HepG2 (cell line): Measurements from ENCODE around the gene MAGEB17. TPM values are rescaled to one million over a fixed set of nuclear protein-coding genes. Genes with fewer than 3 reads are reported as not detected.

Experiments
- ATAC-seq: fragments of 200-7000 bp; cut with Tn5 transposase; 3 replicates; pipeline ENCODE4 v1.9.1; 2020; ENCODE audit warnings: mild to moderate bottlenecking, moderate library complexity
- BruUV-seq: library from RNA; stranded (reverse); fragments of 400-500 nt; replicated peaks from 2 replicates; lab custom pipeline; 2021; lab: Mats Ljungman, UMichigan
- CTCF ChIA-PET: fragments of 300-600 bp; formaldehyde crosslinking; extraction: SDS; loops from one replicate; lab custom pipeline; 2021; ENCODE audit warnings: low total read pairs, inconsistent platforms, low intra/inter-chr PET ratio; lab: Yijun Ruan, JAX
- POLR2A ChIA-PET: fragments of 350-600 bp; sonication (Branson Sonifier 250); formaldehyde crosslinking; loops from one replicate; lab custom pipeline; 2020; ENCODE audit warnings: antibody characterized with exemption, inconsistent platforms; lab: Yijun Ruan, JAX
- DNase-seq: peaks from one replicate; pipeline ENCODE4 v3.0.0-alpha.2; 2015; ENCODE audit warnings: low spot score
- FAIRE-seq: peaks from 3 replicates; lab custom pipeline; 2011; peaks lifted over from hg19 to GRCh38; lab: Jason Lieb, UNC
- H2AFZ ChIP-seq: one replicate; pipeline ENCODE4 v1.6.1; 2011; ENCODE audit warnings: low read length, inconsistent platforms
- H3K27ac ChIP-seq: fragments of 300-600 bp; 3 replicates; pipeline ENCODE4 v1.8.0; 2011; ENCODE audit warnings: mixed run types, mild to moderate bottlenecking, mixed read lengths, low read length, inconsistent platforms; ENCODE audit not compliant: insufficient read depth; ENCODE audit errors: extremely low read length
- H3K27me3 ChIP-seq, 2 experiments: fragments of 200-600 bp in 1 of 2; 2 replicates in 1 of 2; 3 replicates in 1 of 2; pipeline versions ENCODE4 v1.6.0 to v1.8.0; 2011; ENCODE audit warnings: low read length in 2 of 2, mild to moderate bottlenecking in 2 of 2, moderate library complexity in 2 of 2, inconsistent platforms in 1 of 2; ENCODE audit not compliant: insufficient read depth in 2 of 2, control insufficient read depth in 1 of 2
- H3K36me3 ChIP-seq, 2 experiments: fragments of 200-600 bp in 1 of 2; replicated peaks in 1 of 2; 2 replicates in 1 of 2; 3 replicates in 1 of 2; pipeline versions ENCODE4 v1.5.1 to v1.8.0; 2011; ENCODE audit warnings: low read length in 2 of 2, inconsistent platforms in 1 of 2; ENCODE audit not compliant: insufficient read depth in 2 of 2, control insufficient read depth in 1 of 2
- H3K4me1 ChIP-seq: 2 replicates; pipeline ENCODE4 v1.5.1; 2012; ENCODE audit warnings: low read length, inconsistent platforms; ENCODE audit not compliant: insufficient read depth
- H3K4me2 ChIP-seq: 2 replicates; pipeline ENCODE4 v1.6.0; 2011; ENCODE audit warnings: low read depth, low read length, inconsistent platforms
- H3K4me3 ChIP-seq, 3 experiments: fragments of 200-600 bp in 1 of 3; sonication (generic), shearing (Covaris generic) in 1 of 3; replicated peaks in 1 of 3; 2 replicates each; pipeline ENCODE4 v1.5.1; 2011 to 2016; ENCODE audit warnings: low read length in 3 of 3, inconsistent platforms in 2 of 3, low read depth in 2 of 3, mild to moderate bottlenecking in 2 of 3, control low read depth in 1 of 3, mixed read lengths in 1 of 3; ENCODE audit not compliant: insufficient read depth in 1 of 3
- H3K79me2 ChIP-seq: one replicate; pipeline ENCODE4 v1.6.1; 2011; ENCODE audit warnings: low read length, inconsistent platforms; ENCODE audit not compliant: insufficient read depth
- H3K9ac ChIP-seq: 2 replicates; pipeline ENCODE4 v1.6.0; 2011; ENCODE audit warnings: mild to moderate bottlenecking, low read depth, low read length, inconsistent platforms; ENCODE audit not compliant: insufficient read depth
- H3K9me3 ChIP-seq: 2 replicates; pipeline ENCODE4 v1.5.1; 2012; ENCODE audit warnings: mild to moderate bottlenecking, low read length
- H4K20me1 ChIP-seq: 2 replicates; pipeline ENCODE4 v1.6.0; 2011; ENCODE audit warnings: inconsistent platforms, mild to moderate bottlenecking, low read length, moderate library complexity; ENCODE audit not compliant: insufficient read depth
- ARID2 ChIP-seq: sonication (generic); formaldehyde crosslinking; IDR thresholded peaks from 2 replicates; pipeline ENCODE4 v1.8.1; 2022; ENCODE audit warnings: mild to moderate bottlenecking, missing genetic modification reagents, borderline replicate concordance
- BORCS8-MEF2B ChIP-seq: sonication (generic); formaldehyde crosslinking; IDR thresholded peaks from 2 replicates; pipeline ENCODE4 v1.8.0; 2022; ENCODE audit warnings: mild to moderate bottlenecking, missing genetic modification reagents
- BRCA1 ChIP-seq: sonication (generic); formaldehyde crosslinking; IDR thresholded peaks from 2 replicates; pipeline ENCODE4 v1.4.0; 2020; ENCODE audit warnings: missing genetic modification reagents
- EEA1 ChIP-seq: sonication (generic); formaldehyde crosslinking; IDR thresholded peaks from 2 replicates; pipeline ENCODE4 v1.5.1; 2020; ENCODE audit warnings: mild to moderate bottlenecking, missing genetic modification reagents, borderline replicate concordance
- ELF1 ChIP-seq: sonication (generic); formaldehyde crosslinking; IDR thresholded peaks from 2 replicates; pipeline ENCODE4 v1.4.0; 2020; ENCODE audit warnings: missing genetic modification reagents
- GZF1 ChIP-seq: sonication (generic); formaldehyde crosslinking; IDR thresholded peaks from 2 replicates; pipeline ENCODE4 v1.5.1; 2020; ENCODE audit warnings: mild to moderate bottlenecking, missing genetic modification reagents
- HNRNPK ChIP-seq: fragments of 200-400 bp; formaldehyde crosslinking; IDR thresholded peaks from 2 replicates; pipeline ENCODE4 v1.6.1; 2018; ENCODE audit warnings: low read length, low read depth, moderate library complexity, mild to moderate bottlenecking; ENCODE audit not compliant: poor library complexity, severe bottlenecking
- NONO ChIP-seq, 2 experiments: fragments of 450-650 bp in 1 of 2; sonication (generic) in 1 of 2; formaldehyde crosslinking in 1 of 2; IDR thresholded peaks in 1 of 2; conservative IDR thresholded peaks in 1 of 2; 2 replicates each; pipeline versions ENCODE4 v1.6.1 to v1.8.0; 2017 to 2022; ENCODE audit warnings: mild to moderate bottlenecking in 1 of 2, missing genetic modification reagents in 1 of 2, moderate library complexity in 1 of 2
- PRMT3 ChIP-seq: sonication (generic); formaldehyde crosslinking; IDR thresholded peaks from 2 replicates; pipeline ENCODE4 v1.8.1; 2022; ENCODE audit warnings: low read depth, mild to moderate bottlenecking, moderate library complexity, missing genetic modification reagents, borderline replicate concordance
- TSC22D2 ChIP-seq: sonication (generic); formaldehyde crosslinking; IDR thresholded peaks from 2 replicates; pipeline ENCODE4 v1.5.1; 2020; ENCODE audit warnings: missing genetic modification reagents, mild to moderate bottlenecking, borderline replicate concordance
- ZNF138 ChIP-seq: sonication (generic); formaldehyde crosslinking; IDR thresholded peaks from 2 replicates; pipeline ENCODE4 v1.5.0; 2020; ENCODE audit warnings: mild to moderate bottlenecking, low read depth, missing genetic modification reagents
- ZNF333 ChIP-seq: sonication (generic); formaldehyde crosslinking; IDR thresholded peaks from 2 replicates; pipeline ENCODE4 v1.4.0; 2020; ENCODE audit warnings: mild to moderate bottlenecking, missing genetic modification reagents, borderline replicate concordance
- ZNF567 ChIP-seq: sonication (generic); formaldehyde crosslinking; IDR thresholded peaks from 2 replicates; pipeline ENCODE4 v1.8.1; 2023; ENCODE audit warnings: mild to moderate bottlenecking, missing genetic modification reagents, borderline replicate concordance
- WGBS: methylation state at CpG from one replicate; pipeline ENCODE4 v1.1.6; 2017; ENCODE audit warnings: low lambda C conversion rate; 5-methylcytosine and 5-hydroxymethylcytosine counted together
- in situ Hi-C: cut with HindIII; loops from 2 replicates; pipeline ENCODE4 v1.10.0; 2017; ENCODE audit warnings: low pct_unique_long_range_greater_than_20kb; ENCODE audit not compliant: extremely low pct_ligation_motif_present
- intact Hi-C: fragments of 100-400 bp; cut with micrococcal nuclease; formaldehyde crosslinking; loops from one replicate; pipeline ENCODE4 v1.10.0; 2022; ENCODE audit not compliant: unreplicated experiment
- polyA plus RNA-seq, 8 experiments: library from polyadenylated mRNA; depleted of rRNA in 3 of 8; stranded (reverse) in 7 of 8; unstranded in 1 of 8; fragments of >200 nt; fragmentation: Illumina TruSeq in 4 of 8; extraction: Trizol in 4 of 8; gene quantifications; 2 replicates each; pipeline versions ENCODE4 v1.2.1 to v1.2.3, GENCODE V29; 2011 to 2016; ENCODE audit warnings: low read depth in 4 of 8, missing spikeins in 1 of 8, mixed read lengths in 1 of 8; ENCODE audit not compliant: insufficient read depth in 1 of 8
- total RNA-seq, 5 experiments: library from RNA; depleted of rRNA; stranded (reverse); fragments of >200 nt; fragmentation: Illumina TruSeq; extraction: Trizol; gene quantifications; 2 replicates each; pipeline ENCODE4 v1.2.3, GENCODE V29; 2016; ENCODE audit warnings: low read depth in 1 of 5
- TF ChIP-seq, protein P1 (sequence below), 2 experiments: sonication (generic) in 1 of 2; formaldehyde crosslinking in 1 of 2; IDR thresholded peaks; 2 replicates each; pipeline versions ENCODE4 v1.4.0 to v1.6.1; 2016 to 2020; ENCODE audit warnings: borderline replicate concordance in 1 of 2, low read depth in 1 of 2, mild to moderate bottlenecking in 1 of 2, missing genetic modification reagents in 1 of 2
- TF ChIP-seq, protein P2 (sequence below): sonication (generic); formaldehyde crosslinking; IDR thresholded peaks from 2 replicates; pipeline ENCODE4 v1.4.0; 2020; ENCODE audit warnings: mild to moderate bottlenecking, missing genetic modification reagents
- TF ChIP-seq, protein P3 (sequence below): sonication (generic); formaldehyde crosslinking; IDR thresholded peaks from 2 replicates; pipeline ENCODE4 v1.4.0; 2020; ENCODE audit warnings: missing genetic modification reagents, mild to moderate bottlenecking, borderline replicate concordance

MAGEB17 gene
- total and polyA plus RNA-seq, 2 of the 13 experiments (the other 11 are each of a cell fraction or from before 2014, with no cell fraction given): not detected

DNA sequence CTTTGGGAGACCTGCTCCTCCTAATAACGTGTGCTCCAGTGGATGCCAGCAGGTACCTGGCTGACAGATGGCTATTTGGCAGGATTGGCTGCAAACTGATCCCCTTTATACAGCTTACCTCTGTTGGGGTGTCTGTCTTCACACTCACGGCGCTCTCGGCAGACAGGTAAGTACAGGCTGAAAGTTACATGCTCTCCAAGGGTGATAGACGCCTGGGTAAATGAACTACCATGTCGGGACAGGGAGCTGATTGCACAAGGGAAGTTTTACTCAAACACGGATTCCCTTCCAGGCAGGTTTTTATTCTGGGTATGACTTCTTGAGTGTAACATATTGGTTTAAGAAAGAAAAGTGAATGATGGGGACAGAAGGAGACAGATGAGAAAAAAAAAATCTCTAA, 43.1 kb upstream of the MAGEB17 start:
- H2AFZ ChIP-seq: no peak overlapping the region
- no peak overlapping the region for H3K9ac ChIP-seq
- no peaks in the 10 kb centered on the region for H3K36me3 ChIP-seq
- no peaks in the 10 kb centered on the region for H3K4me1 ChIP-seq
- WGBS: 0% methylated on average over 2 of the region's 7 CpGs
- DNase-seq (no peak), ATAC-seq (no peak)
- H3K9me3 ChIP-seq: no peaks in the 10 kb centered on the region
- H3K27me3 ChIP-seq: no peaks in the 10 kb centered on the region
- in situ Hi-C loops: no loop called here
- no peaks in the 10 kb centered on the region for H4K20me1 ChIP-seq
- H3K79me2 ChIP-seq: no peaks in the 10 kb centered on the region
- no peak overlapping the region for H3K4me2 ChIP-seq
- no peak for TF ChIP-seq ELF1 (CRISPR knock-in tag)
- TF ChIP-seq, protein P1, sequence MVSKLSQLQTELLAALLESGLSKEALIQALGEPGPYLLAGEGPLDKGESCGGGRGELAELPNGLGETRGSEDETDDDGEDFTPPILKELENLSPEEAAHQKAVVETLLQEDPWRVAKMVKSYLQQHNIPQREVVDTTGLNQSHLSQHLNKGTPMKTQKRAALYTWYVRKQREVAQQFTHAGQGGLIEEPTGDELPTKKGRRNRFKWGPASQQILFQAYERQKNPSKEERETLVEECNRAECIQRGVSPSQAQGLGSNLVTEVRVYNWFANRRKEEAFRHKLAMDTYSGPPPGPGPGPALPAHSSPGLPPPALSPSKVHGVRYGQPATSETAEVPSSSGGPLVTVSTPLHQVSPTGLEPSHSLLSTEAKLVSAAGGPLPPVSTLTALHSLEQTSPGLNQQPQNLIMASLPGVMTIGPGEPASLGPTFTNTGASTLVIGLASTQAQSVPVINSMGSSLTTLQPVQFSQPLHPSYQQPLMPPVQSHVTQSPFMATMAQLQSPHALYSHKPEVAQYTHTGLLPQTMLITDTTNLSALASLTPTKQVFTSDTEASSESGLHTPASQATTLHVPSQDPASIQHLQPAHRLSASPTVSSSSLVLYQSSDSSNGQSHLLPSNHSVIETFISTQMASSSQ (IDR thresholded peaks at IDR 0.05; ENCODE audit: low read depth): no peak
- TF ChIP-seq, protein P1 (CRISPR knock-in tag; IDR thresholded peaks at IDR 0.05; ENCODE audit: borderline replicate concordance): no peak
- no peak for TF ChIP-seq BRCA1
- TF ChIP-seq HNRNPK: no peak
- no peak for TF ChIP-seq ARID2 (CRISPR knock-in tag)
- no peak for TF ChIP-seq NONO (IDR thresholded peaks at IDR 0.05)
- TF ChIP-seq NONO (CRISPR knock-in tag; conservative IDR thresholded peaks at IDR 0.05): no peak
- no peak for TF ChIP-seq TSC22D2 (CRISPR knock-in tag)
- no peak for TF ChIP-seq EEA1 (CRISPR knock-in tag)
- no peak for TF ChIP-seq ZNF567 (CRISPR knock-in tag)
- TF ChIP-seq, protein P2, sequence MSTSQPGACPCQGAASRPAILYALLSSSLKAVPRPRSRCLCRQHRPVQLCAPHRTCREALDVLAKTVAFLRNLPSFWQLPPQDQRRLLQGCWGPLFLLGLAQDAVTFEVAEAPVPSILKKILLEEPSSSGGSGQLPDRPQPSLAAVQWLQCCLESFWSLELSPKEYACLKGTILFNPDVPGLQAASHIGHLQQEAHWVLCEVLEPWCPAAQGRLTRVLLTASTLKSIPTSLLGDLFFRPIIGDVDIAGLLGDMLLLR (CRISPR knock-in tag): no peak
- no peak for TF ChIP-seq ZNF333 (CRISPR knock-in tag)
- TF ChIP-seq ZNF138 (CRISPR knock-in tag): no peak
- TF ChIP-seq BORCS8-MEF2B (CRISPR knock-in tag): no peak
- no peak for TF ChIP-seq PRMT3
- TF ChIP-seq, protein P3, sequence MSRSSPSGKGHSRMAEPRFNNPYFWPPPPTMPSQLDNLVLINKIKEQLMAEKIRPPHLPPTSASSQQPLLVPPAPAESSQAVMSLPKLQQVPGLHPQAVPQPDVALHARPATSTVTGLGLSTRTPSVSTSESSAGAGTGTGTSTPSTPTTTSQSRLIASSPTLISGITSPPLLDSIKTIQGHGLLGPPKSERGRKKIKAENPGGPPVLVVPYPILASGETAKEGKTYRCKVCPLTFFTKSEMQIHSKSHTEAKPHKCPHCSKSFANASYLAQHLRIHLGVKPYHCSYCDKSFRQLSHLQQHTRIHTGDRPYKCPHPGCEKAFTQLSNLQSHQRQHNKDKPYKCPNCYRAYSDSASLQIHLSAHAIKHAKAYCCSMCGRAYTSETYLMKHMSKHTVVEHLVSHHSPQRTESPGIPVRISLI (CRISPR knock-in tag): no peak
- no peak for TF ChIP-seq GZF1 (CRISPR knock-in tag)
- TF ChIP-seq, all 625 proteins: peak for 0
- H3K4me3 ChIP-seq: no peak overlapping the region
- no TSS peak for BruUV-seq
- CTCF ChIA-PET: no interaction called here
- intact Hi-C loops: loop anchor here (10.0 kb wide), 1 partner anchor 571 kb away; no protein-coding TSS in a partner anchor
- no peak overlapping the region for H3K27ac ChIP-seq
- FAIRE-seq: no peak
- POLR2A ChIA-PET: no interaction called here
